Measurements from ENCODE around the gene TSEN2. TPM values are rescaled to one million over a fixed set of nuclear protein-coding genes. Genes with fewer than 3 reads are reported as not detected.

The TSEN2 gene
- polyA plus RNA-seq (2013, experiment 1 of 2): 3.8 TPM
- 4.3 TPM for polyA plus RNA-seq (2013, experiment 2 of 2)

DNA sequence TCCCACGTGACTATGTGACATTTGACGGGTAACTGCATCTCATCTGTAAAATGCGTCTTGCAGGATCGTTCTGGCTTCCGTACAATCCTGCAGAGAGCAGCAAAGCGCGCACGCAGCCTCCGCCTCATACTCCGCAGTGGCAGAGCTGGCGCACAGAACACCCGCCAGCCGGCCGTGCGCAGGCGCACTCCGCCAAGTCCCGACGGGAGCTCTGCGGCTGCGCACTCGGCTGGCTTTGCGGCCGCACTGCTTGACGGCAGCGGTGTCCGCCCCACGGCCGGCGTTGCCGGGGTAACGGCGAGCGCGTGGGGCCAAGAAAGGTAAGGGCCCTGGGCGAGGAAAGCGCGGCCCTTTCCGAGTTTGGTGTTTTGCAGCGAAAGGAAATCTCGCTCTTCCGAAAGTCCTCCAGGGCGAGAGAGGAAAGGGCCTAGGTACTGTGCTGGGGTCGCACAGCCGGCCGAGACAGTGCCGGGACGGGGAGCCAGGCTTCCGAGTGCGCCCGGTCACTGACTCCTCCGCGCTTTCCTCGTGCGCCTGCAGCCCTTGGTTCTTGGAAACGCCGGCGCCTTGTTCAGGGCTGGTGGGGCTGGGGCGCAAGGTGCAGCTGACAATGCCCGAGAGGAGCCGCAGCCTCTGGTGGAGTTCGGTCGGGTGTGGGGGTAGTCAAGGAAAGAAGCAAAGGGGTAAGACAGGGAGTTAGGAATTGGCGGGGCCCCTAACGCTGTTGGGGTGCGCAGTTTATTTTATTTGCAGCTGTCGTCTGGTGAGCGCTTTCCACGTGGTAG is at the start of gene TSEN2:
Gene TSEN2, plus strand, starts transcription at position 283 of the 785 bp plus-strand sequence. CDS start 5,321 bp downstream, outside the sequence.
- peak within 1 kb of the TSS; percentile 72 for H2AFZ ChIP-seq (ENCODE audit: low read depth, low read length)
- peak within 1 kb of the TSS; percentile 76 for H4K8ac ChIP-seq (ENCODE audit: low read length)
- no peaks in the 10 kb centered on the region for H3K9me3 ChIP-seq (ENCODE audit: control insufficient read depth, low read length)
- no peak within 1 kb of the TSS for H2BK5ac ChIP-seq (ENCODE audit: low read depth, low read length, poor library complexity, severe bottlenecking)
- peaks cover 0 to 12% of the 10 kb centered on the region in 2 experiments for H3K36me3 ChIP-seq (ENCODE audit: control insufficient read depth in 1 of 2, insufficient read depth in 2 of 2, low read depth in 1 of 2, low read length in 2 of 2)
- H3K23ac ChIP-seq (ENCODE audit: low read length in 2 of 2): no peak within 1 kb of the TSS
- no peak within 1 kb of the TSS for H2AK5ac ChIP-seq (ENCODE audit: low read length, severe bottlenecking)
- H3K27me3 ChIP-seq (ENCODE audit: control insufficient read depth in 1 of 2, insufficient read depth in 1 of 2, low read length in 2 of 2): no peaks in the 10 kb centered on the region
- peak within 1 kb of the TSS; percentile 58 for H3K27ac ChIP-seq (ENCODE audit: low read length, poor library complexity, severe bottlenecking)
- peak within 1 kb of the TSS; percentile 36 for H2BK120ac ChIP-seq (ENCODE audit: low read depth, low read length)
- peak within 1 kb of the TSS in 1 of 2 experiments; percentile 32 for H3K4ac ChIP-seq (ENCODE audit: low read depth in 1 of 2, low read length in 2 of 2)
- under 1% methylated on average over 69 of the region's 69 CpGs for WGBS
- H4K91ac ChIP-seq (ENCODE audit: low read length): peak within 1 kb of the TSS; percentile 71
- H3K4me2 ChIP-seq (ENCODE audit: low read length, poor library complexity, severe bottlenecking): peak within 1 kb of the TSS; percentile 88
- H3K18ac ChIP-seq (ENCODE audit: low read depth in 1 of 2, low read length in 2 of 2): peak within 1 kb of the TSS; percentile 58 to 67
- H3K4me1 ChIP-seq (ENCODE audit: control insufficient read depth, insufficient read depth, low read depth, low read length): peaks cover 11% of the 10 kb centered on the region
- H3K79me1 ChIP-seq (replicated peaks; ENCODE audit: low read length, poor library complexity, severe bottlenecking): peaks cover 18% of the 10 kb centered on the region
- H2BK12ac ChIP-seq (ENCODE audit: low read length in 2 of 2): peak within 1 kb of the TSS in 1 of 2 experiments; percentile 8
- no peak within 1 kb of the TSS for H2BK15ac ChIP-seq (ENCODE audit: low read depth, poor library complexity, severe bottlenecking)
- H3K4me3 ChIP-seq (ENCODE audit: insufficient read depth in 1 of 2, low read depth in 1 of 2, low read length in 2 of 2): peak within 1 kb of the TSS; percentile 67 to 92
- peak within 1 kb of the TSS; percentile 89 for H3K9ac ChIP-seq (ENCODE audit: low read length)
- peak; percentile 91 for DNase-seq
- H3K14ac ChIP-seq (ENCODE audit: low read length in 2 of 2): no peak within 1 kb of the TSS

DNA sequence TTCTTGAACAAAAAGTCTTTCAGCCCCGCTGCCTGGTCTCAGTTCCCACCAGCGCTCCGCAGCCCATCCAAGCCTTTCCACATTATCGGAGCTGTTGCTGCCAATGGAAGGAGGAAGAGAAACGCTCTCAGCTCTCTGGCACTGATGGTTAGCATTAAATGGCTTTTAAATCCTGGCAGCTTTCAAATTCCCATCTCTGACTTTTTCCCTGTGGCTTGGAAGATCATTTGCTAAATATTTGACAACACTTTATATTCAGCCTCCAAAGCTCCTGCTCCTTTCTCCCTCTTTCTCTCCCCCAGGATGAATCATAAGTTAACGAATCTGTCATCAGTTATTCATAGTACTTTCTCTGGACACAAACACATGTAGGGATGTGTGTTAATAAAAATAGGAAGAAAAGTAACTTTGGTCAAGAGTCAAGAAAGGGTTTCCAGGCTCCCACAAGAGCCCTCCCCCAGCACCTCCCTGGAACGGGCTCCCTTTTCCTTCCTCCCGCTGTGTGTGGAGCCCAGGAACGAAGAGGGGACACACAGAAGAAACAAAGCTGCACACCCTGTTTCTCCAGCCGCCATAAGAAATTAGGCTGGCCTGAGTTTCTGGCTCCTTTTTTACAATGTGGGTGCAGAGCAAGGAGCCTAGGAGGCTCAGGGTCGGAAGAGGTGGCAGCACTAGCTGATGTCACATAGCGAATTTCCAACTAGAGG is 47.6 kb upstream of the TSEN2 start:
- Histone ChIP-seq H3K14ac (ENCODE audit: low read length in 2 of 2) (no peak overlapping the region), H3K23ac (ENCODE audit: low read length in 2 of 2) (no peak overlapping the region), H3K18ac (ENCODE audit: low read depth in 1 of 2, low read length in 2 of 2) (no peak overlapping the region), H3K27me3 (ENCODE audit: control insufficient read depth in 1 of 2, insufficient read depth in 1 of 2, low read length in 2 of 2) (no peaks in the 10 kb centered on the region), H3K4me2 (ENCODE audit: low read length, poor library complexity, severe bottlenecking) (no peak overlapping the region), H3K9ac (ENCODE audit: low read length) (peak overlapping the region; percentile 79), H2BK5ac (ENCODE audit: low read depth, low read length, poor library complexity, severe bottlenecking) (no peak overlapping the region), H4K8ac (ENCODE audit: low read length) (no peak overlapping the region), H3K4ac (ENCODE audit: low read depth in 1 of 2, low read length in 2 of 2) (no peak overlapping the region), H2BK120ac (ENCODE audit: low read depth, low read length) (no peak overlapping the region), H2BK12ac (ENCODE audit: low read length in 2 of 2) (no peak overlapping the region), H3K79me1 (replicated peaks; ENCODE audit: low read length, poor library complexity, severe bottlenecking) (no peaks in the 10 kb centered on the region), H3K9me3 (ENCODE audit: control insufficient read depth, low read length) (no peaks in the 10 kb centered on the region), H2AK5ac (ENCODE audit: low read length, severe bottlenecking) (peak overlapping the region; percentile 41), H3K27ac (ENCODE audit: low read length, poor library complexity, severe bottlenecking) (peak overlapping the region; percentile 18), H2BK15ac (ENCODE audit: low read depth, poor library complexity, severe bottlenecking) (peak overlapping the region; percentile 37), H2AFZ (ENCODE audit: low read depth, low read length) (no peak overlapping the region), H3K36me3 (ENCODE audit: control insufficient read depth in 1 of 2, insufficient read depth in 2 of 2, low read depth in 1 of 2, low read length in 2 of 2) (peaks cover 0 to 21% of the 10 kb centered on the region in 2 experiments), H3K4me3 (ENCODE audit: insufficient read depth in 1 of 2, low read depth in 1 of 2, low read length in 2 of 2) (peak overlapping the region in 1 of 2 experiments; percentile 62), H3K4me1 (ENCODE audit: control insufficient read depth, insufficient read depth, low read depth, low read length) (peaks cover 15% of the 10 kb centered on the region), H4K91ac (ENCODE audit: low read length) (no peak overlapping the region)
- DNase-seq: no peak
- 93% methylated on average over 11 of the region's 12 CpGs for WGBS

DNA sequence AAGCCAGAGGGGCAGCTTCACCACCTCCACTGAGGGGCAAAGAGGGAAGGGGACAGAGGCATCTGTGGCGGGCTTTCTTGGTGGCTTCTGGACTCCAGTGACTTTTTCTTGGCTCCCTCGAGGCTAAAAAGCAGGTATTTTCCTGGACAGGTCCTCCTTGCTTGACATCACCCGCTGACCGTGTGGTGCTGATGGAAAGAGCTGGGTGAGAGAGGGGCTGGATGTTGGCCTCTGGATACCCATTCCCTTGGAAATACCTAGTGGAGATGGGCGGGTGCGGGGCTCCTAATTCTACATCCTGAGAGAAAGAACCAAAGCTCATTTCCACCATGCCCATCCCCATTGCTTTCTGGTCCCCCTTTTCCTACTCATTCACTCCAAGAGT is 47.1 kb upstream of the TSEN2 start:
- no peak overlapping the region for H3K23ac ChIP-seq (ENCODE audit: low read length in 2 of 2)
- H4K8ac ChIP-seq (ENCODE audit: low read length): no peak overlapping the region
- no peak overlapping the region for H2BK5ac ChIP-seq (ENCODE audit: low read depth, low read length, poor library complexity, severe bottlenecking)
- 91% methylated on average over 5 of the region's 6 CpGs for WGBS
- no peak overlapping the region for H3K18ac ChIP-seq (ENCODE audit: low read depth in 1 of 2, low read length in 2 of 2)
- H3K4me2 ChIP-seq (ENCODE audit: low read length, poor library complexity, severe bottlenecking): no peak overlapping the region
- H3K4me3 ChIP-seq (ENCODE audit: insufficient read depth in 1 of 2, low read depth in 1 of 2, low read length in 2 of 2): peak overlapping the region in 1 of 2 experiments; percentile 62
- no peak overlapping the region for H3K4ac ChIP-seq (ENCODE audit: low read depth in 1 of 2, low read length in 2 of 2)
- H2AFZ ChIP-seq (ENCODE audit: low read depth, low read length): no peak overlapping the region
- no peak overlapping the region for H3K14ac ChIP-seq (ENCODE audit: low read length in 2 of 2)
- no peaks in the 10 kb centered on the region for H3K79me1 ChIP-seq (replicated peaks; ENCODE audit: low read length, poor library complexity, severe bottlenecking)
- peak overlapping the region; percentile 79 for H3K9ac ChIP-seq (ENCODE audit: low read length)
- no peak overlapping the region for H3K27ac ChIP-seq (ENCODE audit: low read length, poor library complexity, severe bottlenecking)
- no peak overlapping the region for H2BK12ac ChIP-seq (ENCODE audit: low read length in 2 of 2)
- no peak overlapping the region for H4K91ac ChIP-seq (ENCODE audit: low read length)
- H3K27me3 ChIP-seq (ENCODE audit: control insufficient read depth in 1 of 2, insufficient read depth in 1 of 2, low read length in 2 of 2): no peaks in the 10 kb centered on the region
- DNase-seq: no peak
- H3K9me3 ChIP-seq (ENCODE audit: control insufficient read depth, low read length): no peaks in the 10 kb centered on the region
- peaks cover 15% of the 10 kb centered on the region for H3K4me1 ChIP-seq (ENCODE audit: control insufficient read depth, insufficient read depth, low read depth, low read length)
- H2AK5ac ChIP-seq (ENCODE audit: low read length, severe bottlenecking): no peak overlapping the region
- H2BK15ac ChIP-seq (ENCODE audit: low read depth, poor library complexity, severe bottlenecking): no peak overlapping the region
- no peak overlapping the region for H2BK120ac ChIP-seq (ENCODE audit: low read depth, low read length)
- peaks cover 0 to 21% of the 10 kb centered on the region in 2 experiments for H3K36me3 ChIP-seq (ENCODE audit: control insufficient read depth in 1 of 2, insufficient read depth in 2 of 2, low read depth in 1 of 2, low read length in 2 of 2)

DNA sequence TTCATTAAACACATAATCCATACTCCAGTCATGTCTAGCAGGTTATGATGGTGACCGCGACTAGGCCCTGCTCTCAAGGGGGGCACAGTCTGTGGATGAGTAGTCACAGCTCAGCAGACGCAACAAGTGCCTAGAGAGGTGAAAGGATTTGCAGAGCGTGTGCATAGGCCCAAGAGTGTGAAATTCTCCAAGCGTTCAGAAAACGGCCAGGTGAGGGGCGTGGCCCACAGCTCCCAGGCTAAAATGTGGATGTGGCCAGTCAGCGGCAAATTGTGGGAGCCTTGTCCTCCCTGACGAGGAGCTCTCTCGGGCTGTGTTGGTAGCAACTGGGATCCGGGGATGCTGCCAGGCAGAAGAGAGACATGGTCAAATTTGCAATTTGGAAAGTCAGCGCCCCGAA is 46.4 kb upstream of the TSEN2 start:
- Histone ChIP-seq H3K27ac (ENCODE audit: low read length, poor library complexity, severe bottlenecking) (no peak overlapping the region), H3K4me3 (ENCODE audit: insufficient read depth in 1 of 2, low read depth in 1 of 2, low read length in 2 of 2) (no peak overlapping the region), H3K9ac (ENCODE audit: low read length) (no peak overlapping the region), H3K18ac (ENCODE audit: low read depth in 1 of 2, low read length in 2 of 2) (no peak overlapping the region), H3K4ac (ENCODE audit: low read depth in 1 of 2, low read length in 2 of 2) (no peak overlapping the region), H3K36me3 (ENCODE audit: control insufficient read depth in 1 of 2, insufficient read depth in 2 of 2, low read depth in 1 of 2, low read length in 2 of 2) (peaks cover 0 to 21% of the 10 kb centered on the region in 2 experiments), H3K23ac (ENCODE audit: low read length in 2 of 2) (no peak overlapping the region), H2BK12ac (ENCODE audit: low read length in 2 of 2) (no peak overlapping the region), H2BK5ac (ENCODE audit: low read depth, low read length, poor library complexity, severe bottlenecking) (no peak overlapping the region), H4K91ac (ENCODE audit: low read length) (no peak overlapping the region), H3K27me3 (ENCODE audit: control insufficient read depth in 1 of 2, insufficient read depth in 1 of 2, low read length in 2 of 2) (no peaks in the 10 kb centered on the region), H3K4me1 (ENCODE audit: control insufficient read depth, insufficient read depth, low read depth, low read length) (peaks cover 15% of the 10 kb centered on the region), H4K8ac (ENCODE audit: low read length) (no peak overlapping the region), H2AFZ (ENCODE audit: low read depth, low read length) (no peak overlapping the region), H3K14ac (ENCODE audit: low read length in 2 of 2) (no peak overlapping the region), H2BK15ac (ENCODE audit: low read depth, poor library complexity, severe bottlenecking) (no peak overlapping the region), H2AK5ac (ENCODE audit: low read length, severe bottlenecking) (no peak overlapping the region), H3K4me2 (ENCODE audit: low read length, poor library complexity, severe bottlenecking) (no peak overlapping the region), H2BK120ac (ENCODE audit: low read depth, low read length) (no peak overlapping the region), H3K79me1 (replicated peaks; ENCODE audit: low read length, poor library complexity, severe bottlenecking) (no peaks in the 10 kb centered on the region), H3K9me3 (ENCODE audit: control insufficient read depth, low read length) (no peaks in the 10 kb centered on the region)
- DNase-seq: no peak
- 87% methylated on average over 13 of the region's 13 CpGs for WGBS

Measured in mesenchymal stem cell (in vitro differentiated cells and primary cell).